GM19240 (cell line): Measurements from ENCODE around the gene SETBP1.

Experiments
- DNase-seq: peaks from one replicate; pipeline ENCODE4 v3.0.0; 2011; ENCODE audit warnings: low spot score; ENCODE audit not compliant: insufficient read length

The SETBP1 gene

DNA sequence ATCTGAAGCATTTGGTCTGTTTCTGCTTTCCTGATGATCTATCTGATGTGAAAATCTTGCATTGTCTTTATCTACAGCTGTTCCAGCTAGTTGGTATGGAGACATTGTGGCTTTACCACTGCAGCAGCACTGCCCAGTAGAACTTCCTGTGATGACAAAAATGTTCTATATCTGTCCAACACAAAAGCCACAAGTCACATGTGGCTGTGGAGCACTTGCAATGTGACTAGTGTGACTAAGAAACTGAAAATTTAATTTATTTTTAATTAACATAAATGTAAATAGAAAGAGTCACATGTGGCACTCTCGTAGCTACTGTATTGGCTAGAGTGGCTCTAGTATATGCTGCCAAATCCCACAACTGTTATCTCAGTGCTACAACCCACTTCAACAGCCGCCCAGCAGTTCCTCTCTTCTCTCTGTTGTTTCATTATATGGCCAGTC lies 425.7 kb downstream of the SETBP1 start:
- no peak for DNase-seq

- DNase-seq = no peak
These were observed 426.7 kb downstream of the SETBP1 start for GRCh38 chr18:45107425-45107824.

DNA sequence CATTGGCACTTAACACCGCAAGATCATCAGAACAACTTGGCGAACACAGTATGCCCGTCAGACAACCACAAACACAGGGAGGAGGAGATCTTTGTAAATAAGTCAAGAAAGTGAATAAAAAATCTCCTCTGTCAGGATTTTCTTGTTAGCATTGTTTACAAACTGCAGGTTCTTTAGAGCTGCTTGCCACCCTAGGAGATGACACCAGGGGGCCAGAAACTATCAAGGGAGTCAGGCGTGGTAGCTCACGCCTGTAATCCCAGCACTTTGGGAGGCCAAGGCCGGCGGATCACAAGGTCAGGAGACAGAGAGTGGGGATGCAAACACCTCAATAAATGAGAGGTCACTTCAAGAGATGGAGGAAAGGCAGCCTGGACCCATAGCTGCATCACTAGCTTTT lies 428.1 kb downstream of the SETBP1 start:
- no peak for DNase-seq

DNA sequence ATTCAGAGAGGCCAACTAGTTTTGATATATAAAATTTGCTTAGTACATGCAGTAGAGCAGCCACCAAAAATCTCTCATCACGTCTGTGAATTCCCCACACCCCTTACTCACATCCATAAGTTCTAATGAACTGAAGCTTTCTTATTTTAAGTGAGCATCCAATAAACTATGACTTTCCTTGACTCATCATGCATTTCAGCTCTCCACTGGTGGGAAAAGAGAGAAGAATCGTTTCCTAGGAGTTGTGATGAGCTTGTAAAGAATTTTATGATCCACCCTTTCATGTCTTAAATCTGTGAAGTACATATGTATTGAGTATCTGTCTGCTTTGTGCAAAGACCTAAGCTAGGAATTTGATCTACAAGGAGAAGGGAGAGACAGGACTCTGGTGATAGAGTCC lies 428.6 kb downstream of the SETBP1 start:
- no peak for DNase-seq

- DNase-seq = no peak
These were observed 429.0 kb downstream of the SETBP1 start for GRCh38 chr18:45109706-45110105.

DNA sequence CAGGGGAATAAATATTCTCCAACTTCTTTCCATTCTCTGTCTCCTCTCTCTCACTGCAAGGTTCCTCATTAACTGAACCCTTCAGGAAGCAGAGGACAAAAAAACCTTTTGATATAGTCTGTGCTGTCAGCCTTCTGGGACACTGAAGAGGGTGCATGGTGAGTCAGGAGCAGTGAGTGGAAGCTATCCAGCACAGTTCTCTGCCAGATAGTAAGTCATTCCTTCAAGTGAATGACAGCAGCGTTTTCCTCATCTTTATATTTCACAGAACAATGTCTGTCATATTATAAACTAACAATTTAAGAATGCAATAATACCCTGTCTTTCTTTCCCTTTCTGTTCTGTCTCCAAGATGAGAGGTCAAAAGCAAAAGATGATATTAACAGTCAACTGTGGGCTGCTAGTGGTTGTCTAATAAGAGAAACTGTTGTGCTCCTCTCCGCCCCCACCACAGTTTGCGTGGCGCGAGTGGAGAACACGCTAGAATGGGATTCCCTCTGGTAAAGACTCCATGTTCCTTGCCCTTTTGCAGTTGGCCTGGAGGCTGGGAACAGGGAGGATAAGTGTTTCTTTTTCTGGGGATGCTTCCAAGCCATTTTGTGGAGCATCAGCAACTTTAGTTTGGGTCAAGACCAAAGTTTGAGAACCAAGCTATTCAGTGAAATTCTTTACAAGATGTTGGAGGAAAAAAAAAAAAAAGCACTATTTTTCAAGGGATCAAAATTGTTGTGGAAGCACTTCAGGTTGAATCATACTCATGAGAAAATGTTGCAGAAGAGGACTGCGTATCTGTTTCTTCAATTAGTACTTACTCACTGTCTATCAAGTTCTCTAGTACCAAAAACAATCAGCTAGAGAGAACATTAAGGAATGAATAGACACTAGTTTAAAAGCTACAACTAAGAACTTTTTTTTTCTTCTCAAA lies 430.2 kb downstream of the SETBP1 start:
- DNase-seq = no peak

DNA sequence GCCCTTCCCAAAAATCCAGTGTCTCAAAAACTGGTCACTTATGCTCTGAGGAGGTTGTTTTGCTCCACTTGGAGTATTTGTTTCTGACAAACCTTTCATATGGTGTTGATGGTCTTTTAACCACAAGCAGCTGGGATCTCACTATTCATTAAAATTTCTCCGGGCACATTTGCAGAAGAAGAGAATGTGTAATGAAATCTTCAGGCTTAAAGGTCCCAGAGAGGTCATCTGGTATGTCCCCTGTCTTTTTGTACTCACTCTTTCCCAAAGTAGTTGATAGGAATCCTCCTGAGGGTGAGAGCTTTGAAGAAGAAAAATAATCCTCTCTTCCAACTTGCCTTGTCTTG lies 430.8 kb downstream of the SETBP1 start:
- DNase-seq = no peak

- DNase-seq = no peak
These were observed 432.0 kb downstream of the SETBP1 start for GRCh38 chr18:45112682-45113081.

GRCh38 chr18:45116116-45116515 lies 435.4 kb downstream of the SETBP1 start:
- no peak for DNase-seq
